OCI-LY7 (cell line): ENCODE data around the gene RPL37. TPM values are rescaled to one million over a fixed set of nuclear protein-coding genes. Genes with fewer than 3 reads are reported as not detected.
"Not testable (repeated sequence)": the region's sequence is repeated elsewhere in the genome, so short reads cannot be mapped to it uniquely, and the experiment has no call there.

ENCODE experiments used
- BruUV-seq: library from RNA; stranded (reverse); fragments of 400-500 nt; replicated peaks from 2 replicates; lab custom pipeline; 2021; lab: Mats Ljungman, UMichigan
- CTCF ChIA-PET: fragments of 300-600 bp; sonication (Branson Sonifier 250); formaldehyde crosslinking; loops from one replicate; lab custom pipeline; 2022; ENCODE audit warnings: antibody characterized with exemption; ENCODE audit not compliant: unreplicated experiment; lab: Charles Lee
- POLR2A ChIA-PET: fragments of 300-600 bp; sonication (Branson Sonifier 250); formaldehyde crosslinking; loops from one replicate; lab custom pipeline; 2022; ENCODE audit warnings: antibody characterized with exemption; lab: Charles Lee
- DNase-seq: peaks from one replicate; pipeline ENCODE4 v3.0.0-alpha.2; 2015; ENCODE audit warnings: low spot score
- H2AFZ ChIP-seq: fragments of 200-600 bp; sonication (generic), shearing (Covaris generic); 2 replicates; pipeline ENCODE4 v1.6.1; 2014; ENCODE audit warnings: mild to moderate bottlenecking, antibody characterized with exemption, low read length, moderate library complexity
- H3K27ac ChIP-seq: fragments of 200-600 bp; sonication (generic); 2 replicates; pipeline ENCODE4 v1.5.1; 2014; ENCODE audit warnings: mixed run types, low read depth, mild to moderate bottlenecking, moderate library complexity, low read length, inconsistent platforms; ENCODE audit not compliant: poor library complexity, severe bottlenecking
- H3K36me3 ChIP-seq: fragments of 200-600 bp; sonication (generic); 2 replicates; pipeline ENCODE4 v1.6.1; 2014; ENCODE audit warnings: mild to moderate bottlenecking, antibody characterized with exemption, low read length, moderate library complexity, mixed read lengths; ENCODE audit not compliant: insufficient read depth
- H3K4me1 ChIP-seq: fragments of 200-600 bp; sonication (generic); 2 replicates; pipeline ENCODE4 v1.5.1; 2014; ENCODE audit warnings: mild to moderate bottlenecking, low read length; ENCODE audit not compliant: insufficient read depth, poor library complexity, severe bottlenecking
- H3K4me2 ChIP-seq: fragments of 200-600 bp; sonication (generic); 2 replicates; pipeline ENCODE4 v1.6.1; 2014; ENCODE audit warnings: mild to moderate bottlenecking, low read length
- H3K4me3 ChIP-seq: fragments of 200-600 bp; sonication (generic); 2 replicates; pipeline ENCODE4 v1.5.1; 2014; ENCODE audit warnings: mild to moderate bottlenecking, low read depth, low read length; ENCODE audit not compliant: poor library complexity, severe bottlenecking
- H3K79me2 ChIP-seq: fragments of 200-600 bp; sonication (generic); 2 replicates; pipeline ENCODE4 v1.6.1; 2016; ENCODE audit warnings: low read depth, mild to moderate bottlenecking, low read length, moderate library complexity, mixed read lengths; ENCODE audit not compliant: insufficient read depth
- H3K9me2 ChIP-seq: fragments of 200-600 bp; sonication (generic); 2 replicates; pipeline ENCODE4 v1.6.1; 2016; ENCODE audit warnings: mild to moderate bottlenecking, low read length, mixed read lengths; ENCODE audit not compliant: insufficient read depth
- H3K9me3 ChIP-seq: fragments of 200-600 bp; sonication (generic); 2 replicates; pipeline ENCODE4 v1.6.1; 2014; ENCODE audit warnings: mild to moderate bottlenecking, mixed run types, low read length, mixed read lengths
- H4K20me1 ChIP-seq: fragments of 200-600 bp; sonication (generic); 2 replicates; pipeline ENCODE4 v1.6.1; 2014; ENCODE audit warnings: mild to moderate bottlenecking, antibody characterized with exemption, low read length, moderate library complexity, mixed read lengths; ENCODE audit not compliant: insufficient read depth
- CTCF ChIP-seq: fragments of 200-600 bp; sonication (generic); conservative IDR thresholded peaks from 2 replicates; pipeline ENCODE4 v1.5.1; 2014; ENCODE audit warnings: mild to moderate bottlenecking, antibody characterized with exemption, low read length, moderate library complexity, mixed read lengths
- EZH2phosphoT487 ChIP-seq: fragments of 200-600 bp; sonication (generic); IDR thresholded peaks from 2 replicates; pipeline ENCODE4 v1.6.1; 2018; ENCODE audit warnings: low read depth, borderline replicate concordance, mild to moderate bottlenecking, mixed run types, antibody characterized with exemption, low read length, moderate library complexity, mixed read lengths
- intact Hi-C: fragments of 100-400 bp; cut with micrococcal nuclease; formaldehyde crosslinking; loops from one replicate; pipeline ENCODE4 v1.10.0; 2022; ENCODE audit not compliant: unreplicated experiment
- total RNA-seq, 2 experiments: library from RNA; depleted of rRNA in 1 of 2; stranded (reverse); fragments of >200 nt in 1 of 2; shearing (Covaris generic) in 1 of 2; gene quantifications; 2 replicates each; pipeline ENCODE4 v1.2.3, GENCODE V29; 2014 to 2022

Gene RPL37
- total RNA-seq, 2 experiments from 2014 or later, result 1,905 to 2,779 TPM

DNA sequence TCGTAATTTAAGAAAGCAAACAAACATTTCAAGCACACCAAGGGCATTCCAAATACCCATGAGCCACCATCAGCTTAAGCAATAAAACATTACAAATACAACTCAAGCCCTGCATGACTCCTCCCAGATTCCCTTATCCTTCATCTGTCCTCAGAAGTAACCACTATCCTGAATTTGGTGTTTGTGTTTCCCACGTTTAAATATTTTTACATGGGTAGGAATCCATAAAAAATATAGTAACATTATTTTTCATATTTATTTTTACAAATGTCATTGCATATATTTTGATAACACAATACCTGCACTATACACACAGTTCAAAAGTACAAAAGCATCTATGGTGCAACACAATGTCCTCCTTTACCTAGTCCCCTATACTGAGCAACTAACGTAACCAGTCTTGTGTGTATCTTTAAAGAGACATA, 43.3 kb downstream of the RPL37 start:
- TF ChIP-seq CTCF (no peak), EZH2phosphoT487 (no peak)
- Histone ChIP-seq H3K9me3 (peaks cover 14% of the 10 kb centered on the region), H3K4me2 (no peak overlapping the region), H3K79me2 (peaks cover 100% of the 10 kb centered on the region), H3K36me3 (peaks cover 45% of the 10 kb centered on the region), H3K4me3 (no peak overlapping the region), H3K27ac (no peak overlapping the region), H3K4me1 (peaks cover 5% of the 10 kb centered on the region), H4K20me1 (peaks cover 25% of the 10 kb centered on the region), H3K9me2 (no peaks in the 10 kb centered on the region), H2AFZ (no peak overlapping the region)
- intact Hi-C loops, result no loop called here
- no TSS peak for BruUV-seq
- POLR2A ChIA-PET, result interaction anchor here (0.6 to 1.8 kb wide), 4 partner anchors 11 to 52 kb away, joined by 3 to 6 read pairs (median 4); no protein-coding TSS in a partner anchor
- CTCF ChIA-PET, result no interaction called here
- no peak for DNase-seq

DNA sequence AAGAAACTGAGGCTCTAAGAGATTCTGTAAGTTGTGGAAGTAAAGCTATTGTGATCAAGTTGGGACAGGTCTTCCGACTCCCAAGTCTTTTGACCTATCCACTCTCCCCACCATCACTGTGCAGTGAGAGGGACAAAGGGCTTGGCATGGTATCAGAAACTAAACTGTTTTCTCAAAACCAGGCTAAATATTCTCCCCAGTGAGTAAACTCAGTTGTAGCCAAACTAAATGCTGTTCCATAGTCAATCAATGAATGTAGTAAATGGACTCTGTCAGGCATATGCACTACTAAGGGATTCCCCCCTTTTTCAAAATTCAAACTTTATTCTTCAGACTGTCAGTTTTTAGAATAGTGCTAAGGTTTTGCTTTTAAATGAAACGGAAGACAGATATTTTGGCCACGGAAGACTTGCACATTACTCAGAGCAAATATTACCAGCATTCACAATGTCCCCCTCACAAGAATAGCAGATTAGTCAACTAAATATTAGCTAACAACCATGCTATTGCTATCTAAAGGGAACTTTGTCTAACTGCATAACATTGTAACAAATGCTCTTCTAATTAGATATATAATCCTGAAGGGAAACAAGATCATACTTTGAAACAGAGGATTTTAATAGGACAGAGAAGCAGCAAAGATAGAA, 44.0 kb downstream of the RPL37 start:
- Histone ChIP-seq H3K79me2 (peaks cover 100% of the 10 kb centered on the region), H3K4me3 (no peak overlapping the region), H3K36me3 (peaks cover 52% of the 10 kb centered on the region), H3K27ac (no peak overlapping the region), H3K4me1 (no peaks in the 10 kb centered on the region), H2AFZ (no peak overlapping the region), H3K9me3 (peaks cover 15% of the 10 kb centered on the region), H4K20me1 (peaks cover 19% of the 10 kb centered on the region), H3K4me2 (no peak overlapping the region), H3K9me2 (no peaks in the 10 kb centered on the region)
- CTCF ChIA-PET, result no interaction called here
- intact Hi-C loops, result no loop called here
- no TSS peak for BruUV-seq
- TF ChIP-seq CTCF, result no peak
- TF ChIP-seq EZH2phosphoT487, result no peak
- no peak for DNase-seq
- POLR2A ChIA-PET, result interaction anchor here (1.0 to 1.8 kb wide), 3 partner anchors 11 to 51 kb away, joined by 3 to 4 read pairs (median 3); no protein-coding TSS in a partner anchor

GRCh38 chr5:40788941-40789340, 46.1 kb downstream of the RPL37 start:
- CTCF ChIA-PET, DNase-seq, H3K4me2 ChIP-seq, H3K4me1 ChIP-seq, H3K27ac ChIP-seq, BruUV-seq, intact Hi-C loops, H3K9me2 ChIP-seq, H2AFZ ChIP-seq, H3K4me3 ChIP-seq: not testable (repeated sequence)
- H3K9me3 ChIP-seq, result peaks cover 15% of the 10 kb centered on the region
- H4K20me1 ChIP-seq, result peaks cover 13% of the 10 kb centered on the region; the same call in 1 of the 2 replicates
- H3K36me3 ChIP-seq, result peaks cover 47% of the 10 kb centered on the region
- POLR2A ChIA-PET, result interaction anchor here (1.0 kb wide), 1 partner anchor 8 kb away, joined by 3 read pairs; no protein-coding TSS in a partner anchor
- peaks cover 99% of the 10 kb centered on the region for H3K79me2 ChIP-seq
